Nucleus accumbens (tissue), 56 donors: ENCODE data around the gene ADGRA3.
"Not testable (repeated sequence)": the region's sequence is repeated elsewhere in the genome, so short reads cannot be mapped to it uniquely, and the experiment has no call there.

ENCODE experiments used
- DNase-seq, 56 donors: peaks; one replicate each; lab custom pipeline; 2025; lab: John Stamatoyannopoulos, UW

ADGRA3 gene

GRCh38 chr4:22482250-22483127 lies 33.4 kb downstream of the ADGRA3 start:
- DNase-seq: no peak

- DNase-seq: no peak
Observed at GRCh38 chr4:22480675-22481327, 35.1 kb downstream of the ADGRA3 start.

DNA sequence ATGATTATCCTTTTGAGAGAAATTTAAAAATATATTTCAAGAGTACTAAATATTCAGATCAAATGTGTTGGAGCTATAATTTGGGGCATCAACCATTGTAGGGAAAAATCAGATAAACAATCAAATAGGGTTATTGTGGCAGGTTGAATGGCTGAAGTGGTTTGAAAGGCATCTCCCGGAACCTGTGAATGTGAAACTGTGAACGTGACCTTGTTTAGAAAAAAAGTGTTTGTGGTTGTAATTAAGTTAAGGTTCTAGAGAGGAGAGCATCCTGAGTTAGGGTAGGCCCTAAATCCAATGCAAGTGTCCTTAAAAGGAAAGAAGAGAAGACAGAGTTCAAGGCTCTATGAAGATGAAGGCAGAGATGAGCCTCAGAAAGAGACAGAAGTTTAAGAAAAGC lies 37.4 kb downstream of the ADGRA3 start:
- no peak for DNase-seq

GRCh38 chr4:22477813-22478182 lies 38.1 kb downstream of the ADGRA3 start:
- no peak for DNase-seq

DNA sequence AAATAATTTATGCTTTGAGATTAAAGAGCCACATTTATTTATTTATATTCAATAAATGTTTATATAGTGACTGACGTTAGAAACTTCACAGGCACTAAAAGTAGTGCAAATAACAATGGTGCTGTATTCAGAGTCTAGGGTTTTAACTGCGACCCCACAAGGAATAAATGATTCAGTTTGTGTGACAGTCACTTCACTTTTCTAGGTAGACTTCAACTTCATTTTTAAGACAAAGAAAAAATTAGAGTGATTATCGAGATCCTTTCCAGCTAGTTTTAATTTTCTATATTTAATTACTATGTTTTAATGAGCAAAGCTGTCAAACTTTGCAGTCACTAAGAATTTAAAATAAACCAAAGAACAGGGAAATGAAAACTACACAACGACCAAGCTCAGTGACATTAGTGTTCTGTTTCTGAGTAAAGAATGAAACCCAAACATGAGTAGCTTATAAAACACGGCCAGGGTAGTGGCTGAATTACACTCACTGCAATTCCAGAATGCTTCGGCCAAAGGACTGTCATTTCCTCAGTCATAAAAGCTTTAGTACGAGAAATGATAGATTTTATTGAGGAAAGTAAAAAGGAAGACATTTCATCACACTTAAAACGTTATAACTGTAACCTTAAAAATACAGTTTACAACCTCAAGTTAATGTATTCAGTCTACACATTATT lies 38.6 kb downstream of the ADGRA3 start:
- DNase-seq: no peak

GRCh38 chr4:22476011-22476410 lies 39.9 kb downstream of the ADGRA3 start:
- DNase-seq: no peak

DNA sequence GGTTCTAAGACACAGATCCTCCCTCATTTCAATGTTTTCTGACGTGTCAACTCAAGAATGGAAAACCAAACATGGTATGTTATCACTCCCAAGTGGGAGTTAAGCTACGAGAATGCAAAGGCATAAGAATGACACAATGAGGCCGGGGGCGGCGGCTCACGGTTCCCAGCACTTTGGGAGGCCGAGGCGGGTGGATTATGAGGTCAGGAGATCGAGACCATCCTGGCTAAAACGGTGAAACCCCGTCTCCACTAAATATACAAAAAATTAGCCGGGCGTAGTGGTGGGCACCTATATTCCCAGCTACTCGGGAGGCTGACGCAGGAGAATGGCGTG lies 40.6 kb downstream of the ADGRA3 start:
- DNase-seq: not testable (repeated sequence)

DNA sequence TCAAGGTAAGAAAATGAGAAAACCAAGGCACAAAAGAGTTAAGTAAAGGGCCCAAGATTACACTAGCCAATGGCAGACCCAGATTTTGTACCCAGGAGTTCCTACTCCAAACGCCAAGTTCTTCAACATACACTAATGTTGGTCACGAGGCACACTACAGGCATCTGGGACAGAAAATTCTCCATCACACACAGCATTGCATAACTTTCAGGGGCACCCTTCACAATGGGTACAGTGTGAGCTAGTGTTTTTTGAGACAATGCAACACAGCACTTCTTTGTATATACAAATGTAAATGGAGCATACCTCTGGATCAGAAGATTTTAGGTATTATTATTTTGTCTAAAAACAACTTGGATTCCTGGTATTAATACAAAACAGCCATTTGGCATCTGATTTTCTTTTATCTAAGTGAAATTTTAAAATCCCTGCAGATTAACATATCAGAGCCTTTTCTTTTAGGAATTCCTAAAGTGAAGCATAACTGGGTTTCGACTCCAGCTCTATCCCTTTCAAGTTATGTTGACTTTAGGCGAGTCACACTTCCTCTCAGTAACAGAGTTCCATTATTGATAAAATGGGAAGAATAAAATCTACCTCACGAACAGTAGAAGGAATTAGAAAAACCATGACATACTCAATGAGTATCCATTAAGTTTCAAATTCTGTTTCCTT lies 41.1 kb downstream of the ADGRA3 start:
- DNase-seq: no peak

DNA sequence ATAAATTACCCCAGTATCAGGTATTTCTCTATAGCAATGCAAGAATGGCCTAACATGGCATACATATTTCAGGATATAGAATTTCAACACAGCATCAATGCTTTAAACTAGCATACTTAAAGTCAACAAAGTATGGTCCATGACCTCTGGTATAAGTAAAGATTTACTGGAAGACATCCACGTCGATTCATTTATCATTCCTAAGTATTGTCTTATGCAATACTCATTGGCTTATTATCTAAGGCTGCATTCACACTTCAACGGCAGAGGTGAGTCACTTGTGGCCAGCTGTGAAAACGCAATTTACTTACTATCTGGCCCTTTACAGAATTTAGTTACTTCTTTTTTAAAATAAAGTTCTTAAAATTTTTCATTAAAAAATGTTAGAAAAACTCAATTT lies 42.6 kb downstream of the ADGRA3 start:
- no peak for DNase-seq

DNA sequence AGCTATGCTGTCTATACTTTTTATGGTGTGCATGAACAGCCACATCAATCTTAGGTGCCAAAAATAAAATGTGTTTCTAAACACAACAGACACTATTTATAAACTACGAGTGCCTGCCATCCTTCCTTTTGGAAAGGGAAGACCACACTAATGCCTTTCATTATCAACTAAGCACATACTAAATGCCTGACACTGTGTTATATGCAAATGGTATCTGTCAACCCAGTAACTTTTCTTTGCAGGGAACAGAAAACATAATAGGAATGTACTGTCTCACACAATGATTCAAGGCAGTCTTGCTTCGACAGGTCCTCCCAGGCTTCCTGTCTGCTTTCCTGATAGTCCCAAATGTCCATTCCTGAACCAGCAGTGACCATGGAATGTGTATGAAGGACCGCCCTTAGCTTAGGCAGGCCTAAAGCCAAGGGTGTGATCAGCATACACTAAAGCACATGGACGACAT lies 43.8 kb downstream of the ADGRA3 start:
- no peak for DNase-seq

DNA sequence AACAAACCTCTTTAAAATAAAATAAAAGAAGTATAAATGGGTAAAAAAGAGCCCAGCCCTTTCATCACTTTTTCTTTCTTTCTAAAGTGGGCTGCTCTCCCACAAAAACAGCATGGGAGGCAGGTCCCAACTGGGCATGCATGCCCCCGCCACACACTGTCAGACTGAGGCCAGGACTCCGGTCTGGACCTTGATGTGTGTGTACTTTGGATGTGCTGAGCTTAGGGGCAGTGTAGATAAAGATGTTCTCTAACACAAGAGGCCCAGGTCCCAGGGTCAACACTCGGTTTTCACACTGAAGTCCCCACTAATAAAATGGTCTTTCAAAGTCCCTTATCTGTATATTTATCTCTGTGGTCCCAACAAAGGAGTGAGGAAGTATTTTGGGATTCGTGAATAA lies 44.4 kb downstream of the ADGRA3 start:
- DNase-seq: no peak

DNA sequence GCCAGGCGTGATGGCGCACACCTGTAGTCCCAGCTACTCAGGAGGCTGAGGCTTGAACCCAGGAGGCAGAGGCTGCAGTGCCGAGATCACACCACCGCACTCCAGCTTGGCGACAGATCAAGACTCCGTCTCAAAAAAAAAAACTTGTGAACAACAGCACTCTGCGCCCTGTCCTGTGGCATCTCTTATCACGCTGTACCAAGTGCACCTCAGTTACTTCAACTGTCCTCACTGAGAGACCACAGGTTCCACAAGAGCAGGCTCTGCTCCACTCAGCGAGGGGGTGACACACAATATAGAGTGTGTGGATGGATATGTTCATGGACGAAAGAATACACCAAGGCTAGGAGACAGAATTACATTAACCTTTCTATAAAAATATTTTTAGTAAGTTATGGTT lies 49.3 kb downstream of the ADGRA3 start:
- DNase-seq: no peak

- no peak for DNase-seq
Observed at GRCh38 chr4:22465996-22466395, 49.9 kb downstream of the ADGRA3 start.

- no peak for DNase-seq
Observed at GRCh38 chr4:22465349-22465748, 50.5 kb downstream of the ADGRA3 start.

DNA sequence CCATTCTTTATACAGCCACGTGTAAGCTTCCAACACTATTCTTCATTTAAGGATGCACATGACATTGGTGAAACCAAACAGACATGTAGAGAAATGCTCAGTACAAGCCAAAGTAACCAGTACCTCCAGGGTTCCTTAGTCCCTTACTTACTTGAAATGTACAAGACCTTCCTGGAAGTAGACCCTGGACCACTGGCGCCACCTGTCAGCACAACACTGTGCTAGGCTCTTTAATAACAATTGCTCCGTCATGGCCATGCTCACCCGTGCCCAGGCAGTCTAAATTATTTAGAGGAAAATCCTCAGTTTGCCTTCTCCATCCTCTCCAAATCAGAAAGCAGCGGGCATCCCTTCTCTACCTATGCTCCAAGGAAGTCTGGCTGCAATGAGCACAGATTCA lies 52.7 kb downstream of the ADGRA3 start:
- no peak for DNase-seq

DNA sequence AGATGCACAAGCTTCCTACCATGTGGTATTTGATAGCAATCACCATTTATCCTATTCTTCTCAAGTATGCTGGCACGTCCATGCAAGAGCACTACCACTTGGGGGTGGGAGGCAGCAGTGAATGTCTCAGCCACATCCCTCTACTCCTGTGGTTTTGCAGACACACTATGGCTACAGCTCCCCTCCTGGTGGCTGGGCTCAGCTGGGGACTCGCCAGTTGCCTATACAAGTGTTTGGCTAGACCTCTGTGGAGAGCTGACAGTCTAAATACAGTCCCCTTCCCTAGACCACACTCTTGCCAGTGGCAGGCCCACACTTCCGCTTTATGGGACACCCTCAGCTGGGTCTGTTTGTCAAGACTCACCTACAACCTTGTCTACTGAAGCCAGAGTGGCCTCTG lies 53.2 kb downstream of the ADGRA3 start:
- DNase-seq: no peak

DNA sequence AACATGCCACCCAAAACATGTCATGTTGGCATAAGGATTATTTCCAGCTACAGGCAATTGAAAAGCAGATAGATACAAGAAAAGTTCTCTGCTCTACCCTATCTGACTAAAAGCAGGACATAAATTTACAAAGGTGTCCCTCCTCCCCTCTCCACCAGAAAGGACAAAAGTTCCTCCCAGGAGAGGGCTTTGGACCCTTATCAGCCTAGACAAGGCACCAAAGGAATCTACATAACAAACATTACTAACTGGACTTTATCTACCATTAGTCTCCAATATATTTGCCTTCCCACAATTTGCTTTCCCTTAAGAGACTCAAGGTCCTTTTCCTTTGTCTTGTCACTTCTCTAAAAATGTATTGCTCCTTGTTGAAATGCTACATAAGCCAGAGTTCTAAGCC lies 55.6 kb downstream of the ADGRA3 start:
- no peak for DNase-seq

- DNase-seq: no peak
Observed at GRCh38 chr4:22458098-22458497, 57.8 kb downstream of the ADGRA3 start.

DNA sequence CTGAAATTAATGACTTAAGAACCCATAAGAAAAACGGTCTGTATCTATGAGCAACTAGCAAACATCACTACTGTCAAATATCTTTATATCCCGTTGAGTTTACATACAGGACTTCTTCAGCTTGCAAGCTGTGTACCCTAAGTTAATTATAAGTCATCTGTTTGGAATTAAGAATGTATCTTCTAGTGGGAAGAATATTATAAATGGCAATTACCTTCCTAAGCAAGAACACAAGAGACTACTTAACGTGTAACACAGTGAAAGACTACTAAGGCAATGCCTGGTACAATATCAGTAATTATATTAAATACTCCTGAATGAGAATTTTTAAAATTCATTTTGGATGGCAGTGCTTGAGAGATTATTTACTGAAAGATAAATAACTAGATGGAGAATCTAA lies 58.5 kb downstream of the ADGRA3 start:
- DNase-seq: no peak

GRCh38 chr4:22456291-22456690 lies 59.6 kb downstream of the ADGRA3 start:
- no peak for DNase-seq

- no peak for DNase-seq
Observed at GRCh38 chr4:22454955-22455354, 60.9 kb downstream of the ADGRA3 start.
